HepG2 (cell line): ENCODE data around the gene BLVRB. TPM values are rescaled to one million over a fixed set of nuclear protein-coding genes. Genes with fewer than 3 reads are reported as not detected.

Experiments used
- BHLHE40 ChIP-seq: IDR thresholded peaks from 2 replicates; pipeline ENCODE4 v1.6.1; 2011; ENCODE audit warnings: low read length, improper control_type of control experiment
- HMGXB4 ChIP-seq, 2 experiments: sonication (generic) in 1 of 2; formaldehyde crosslinking in 1 of 2; IDR thresholded peaks; 2 replicates each; pipeline versions ENCODE4 v1.4.0 to v1.6.1; 2018 to 2020; ENCODE audit warnings: missing genetic modification reagents in 2 of 2, borderline replicate concordance in 1 of 2, low read depth in 1 of 2, mild to moderate bottlenecking in 1 of 2, missing biosample characterization in 1 of 2
- IRF2 ChIP-seq: IDR thresholded peaks from 2 replicates; pipeline ENCODE4 v1.6.1; 2018; ENCODE audit warnings: missing genetic modification reagents, missing compliant biosample characterization
- MXD1 ChIP-seq: sonication (generic); formaldehyde crosslinking; IDR thresholded peaks from 2 replicates; pipeline ENCODE4 v1.4.0; 2020; ENCODE audit warnings: mild to moderate bottlenecking, missing genetic modification reagents
- SIX4 ChIP-seq: sonication (generic); formaldehyde crosslinking; IDR thresholded peaks from 2 replicates; pipeline ENCODE4 v1.4.0; 2020; ENCODE audit warnings: missing genetic modification reagents
- THAP11 ChIP-seq: IDR thresholded peaks from 2 replicates; pipeline ENCODE4 v1.6.1; 2016; ENCODE audit warnings: missing biosample characterization, missing genetic modification reagents
- ZFP36L1 ChIP-seq: sonication (generic); formaldehyde crosslinking; IDR thresholded peaks from 2 replicates; pipeline ENCODE4 v1.8.0; 2022; ENCODE audit warnings: mild to moderate bottlenecking, missing genetic modification reagents, moderate library complexity
- ZNF589 ChIP-seq: sonication (generic); formaldehyde crosslinking; conservative IDR thresholded peaks from 2 replicates; pipeline ENCODE4 v1.8.0; 2022; ENCODE audit warnings: mild to moderate bottlenecking, moderate library complexity, missing genetic modification reagents
- ZNF724P ChIP-seq: sonication (generic); formaldehyde crosslinking; IDR thresholded peaks from 2 replicates; pipeline ENCODE4 v1.8.0; 2022; ENCODE audit warnings: missing genetic modification reagents, borderline replicate concordance
- ZNF770 ChIP-seq: sonication (generic); formaldehyde crosslinking; IDR thresholded peaks from 2 replicates; pipeline ENCODE4 v1.5.0; 2020; ENCODE audit warnings: mild to moderate bottlenecking, missing genetic modification reagents
- polyA plus RNA-seq, 8 experiments: library from polyadenylated mRNA; depleted of rRNA in 3 of 8; stranded (reverse) in 7 of 8; unstranded in 1 of 8; fragments of >200 nt; fragmentation: Illumina TruSeq in 4 of 8; extraction: Trizol in 4 of 8; gene quantifications; 2 replicates each; pipeline versions ENCODE4 v1.2.1 to v1.2.3, GENCODE V29; 2011 to 2016; ENCODE audit warnings: low read depth in 4 of 8, missing spikeins in 1 of 8, mixed read lengths in 1 of 8; ENCODE audit not compliant: insufficient read depth in 1 of 8
- total RNA-seq, 5 experiments: library from RNA; depleted of rRNA; stranded (reverse); fragments of >200 nt; fragmentation: Illumina TruSeq; extraction: Trizol; gene quantifications; 2 replicates each; pipeline ENCODE4 v1.2.3, GENCODE V29; 2016; ENCODE audit warnings: low read depth in 1 of 5
- TF ChIP-seq, protein P1 (sequence below): sonication (generic); formaldehyde crosslinking; IDR thresholded peaks from 2 replicates; pipeline ENCODE4 v1.8.1; 2023; ENCODE audit warnings: mild to moderate bottlenecking, inconsistent platforms, moderate library complexity, missing genetic modification reagents, borderline replicate concordance
- TF ChIP-seq, protein P2 (sequence below): sonication (generic); formaldehyde crosslinking; IDR thresholded peaks from 2 replicates; pipeline ENCODE4 v1.5.1; 2020; ENCODE audit warnings: mild to moderate bottlenecking, missing genetic modification reagents, borderline replicate concordance
- TF ChIP-seq, protein P3 (sequence below): sonication (generic); formaldehyde crosslinking; conservative IDR thresholded peaks from 2 replicates; pipeline ENCODE4 v1.5.0; 2020; ENCODE audit warnings: missing genetic modification reagents

BLVRB gene
- total and polyA plus RNA-seq, 2 of the 13 experiments (the other 11 are each of a cell fraction or from before 2014, with no cell fraction given), result 25.9 to 51.4 TPM

DNA sequence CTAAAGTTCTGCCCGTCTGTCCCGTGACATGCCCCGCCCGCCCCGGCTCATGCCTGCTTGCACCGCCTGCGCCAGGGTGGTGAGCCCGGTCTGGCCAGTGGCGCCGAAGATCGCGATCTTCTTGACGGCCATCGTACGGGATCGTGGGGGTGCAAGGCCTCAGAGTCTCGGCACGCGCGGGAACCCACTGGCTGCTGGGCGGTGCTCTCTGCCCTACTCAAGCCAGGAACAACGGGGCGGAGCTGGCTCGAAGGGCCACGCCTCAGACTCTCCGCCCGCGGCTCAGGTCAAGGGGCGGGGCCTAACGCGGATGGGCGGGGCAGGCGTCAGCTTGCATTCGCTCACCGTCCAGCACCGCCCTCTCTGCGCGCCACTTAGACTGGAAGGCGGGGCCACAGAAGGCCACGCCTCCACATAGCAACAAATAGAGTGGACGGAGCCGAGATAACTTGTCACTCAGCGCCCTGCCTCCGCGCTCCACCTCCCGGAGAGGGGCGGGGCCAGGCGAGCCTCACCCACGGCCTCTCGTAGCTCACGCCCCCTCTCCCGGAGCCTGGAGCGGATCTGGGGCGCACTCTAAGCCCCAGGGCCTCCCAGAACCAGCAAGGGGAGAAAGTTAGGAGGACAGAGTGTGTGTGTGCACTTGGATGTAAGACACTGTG lies at the start of gene BLVRB (continued):
- TF ChIP-seq, protein P1, sequence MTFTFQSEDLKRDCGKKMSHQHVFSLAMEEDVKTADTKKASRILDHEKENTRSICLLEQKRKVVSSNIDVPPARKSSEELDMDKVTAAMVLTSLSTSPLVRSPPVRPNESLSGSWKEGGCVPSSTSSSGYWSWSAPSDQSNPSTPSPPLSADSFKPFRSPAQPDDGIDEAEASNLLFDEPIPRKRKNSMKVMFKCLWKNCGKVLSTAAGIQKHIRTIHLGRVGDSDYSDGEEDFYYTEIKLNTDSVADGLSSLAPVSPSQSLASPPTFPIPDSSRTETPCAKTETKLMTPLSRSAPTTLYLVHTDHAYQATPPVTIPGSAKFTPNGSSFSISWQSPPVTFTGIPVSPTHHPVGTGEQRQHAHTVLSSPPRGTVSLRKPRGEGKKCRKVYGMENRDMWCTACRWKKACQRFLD (CRISPR knock-in tag), result no peak
- TF ChIP-seq MXD1 (CRISPR knock-in tag) (peak; percentile 63; the same call in 1 of the 2 replicates), SIX4 (CRISPR knock-in tag) (no peak), THAP11 (CRISPR knock-in tag) (peak; percentile 49; the same call in 1 of the 2 replicates), ZNF724P (CRISPR knock-in tag) (0 out of 2 replicates have a peak, but pooled peaks have one; percentile 43), ZNF589 (CRISPR knock-in tag) (0 out of 2 replicates have a peak, but pooled peaks have one; percentile 52), HMGXB4 (CRISPR knock-in tag; IDR thresholded peaks at IDR 0.05; ENCODE audit: borderline replicate concordance in 1 of 2, low read depth in 1 of 2) (peak in 1 of 2 experiments; percentile 78; a peak in 2 of 4 replicates), ZFP36L1 (CRISPR knock-in tag) (no peak; the same call in 1 of the 2 replicates), IRF2 (CRISPR knock-in tag) (peak; percentile 51; the same call in 1 of the 2 replicates), ZNF770 (CRISPR knock-in tag) (no peak), BHLHE40 (peak; percentile 87)
- TF ChIP-seq, protein P2, sequence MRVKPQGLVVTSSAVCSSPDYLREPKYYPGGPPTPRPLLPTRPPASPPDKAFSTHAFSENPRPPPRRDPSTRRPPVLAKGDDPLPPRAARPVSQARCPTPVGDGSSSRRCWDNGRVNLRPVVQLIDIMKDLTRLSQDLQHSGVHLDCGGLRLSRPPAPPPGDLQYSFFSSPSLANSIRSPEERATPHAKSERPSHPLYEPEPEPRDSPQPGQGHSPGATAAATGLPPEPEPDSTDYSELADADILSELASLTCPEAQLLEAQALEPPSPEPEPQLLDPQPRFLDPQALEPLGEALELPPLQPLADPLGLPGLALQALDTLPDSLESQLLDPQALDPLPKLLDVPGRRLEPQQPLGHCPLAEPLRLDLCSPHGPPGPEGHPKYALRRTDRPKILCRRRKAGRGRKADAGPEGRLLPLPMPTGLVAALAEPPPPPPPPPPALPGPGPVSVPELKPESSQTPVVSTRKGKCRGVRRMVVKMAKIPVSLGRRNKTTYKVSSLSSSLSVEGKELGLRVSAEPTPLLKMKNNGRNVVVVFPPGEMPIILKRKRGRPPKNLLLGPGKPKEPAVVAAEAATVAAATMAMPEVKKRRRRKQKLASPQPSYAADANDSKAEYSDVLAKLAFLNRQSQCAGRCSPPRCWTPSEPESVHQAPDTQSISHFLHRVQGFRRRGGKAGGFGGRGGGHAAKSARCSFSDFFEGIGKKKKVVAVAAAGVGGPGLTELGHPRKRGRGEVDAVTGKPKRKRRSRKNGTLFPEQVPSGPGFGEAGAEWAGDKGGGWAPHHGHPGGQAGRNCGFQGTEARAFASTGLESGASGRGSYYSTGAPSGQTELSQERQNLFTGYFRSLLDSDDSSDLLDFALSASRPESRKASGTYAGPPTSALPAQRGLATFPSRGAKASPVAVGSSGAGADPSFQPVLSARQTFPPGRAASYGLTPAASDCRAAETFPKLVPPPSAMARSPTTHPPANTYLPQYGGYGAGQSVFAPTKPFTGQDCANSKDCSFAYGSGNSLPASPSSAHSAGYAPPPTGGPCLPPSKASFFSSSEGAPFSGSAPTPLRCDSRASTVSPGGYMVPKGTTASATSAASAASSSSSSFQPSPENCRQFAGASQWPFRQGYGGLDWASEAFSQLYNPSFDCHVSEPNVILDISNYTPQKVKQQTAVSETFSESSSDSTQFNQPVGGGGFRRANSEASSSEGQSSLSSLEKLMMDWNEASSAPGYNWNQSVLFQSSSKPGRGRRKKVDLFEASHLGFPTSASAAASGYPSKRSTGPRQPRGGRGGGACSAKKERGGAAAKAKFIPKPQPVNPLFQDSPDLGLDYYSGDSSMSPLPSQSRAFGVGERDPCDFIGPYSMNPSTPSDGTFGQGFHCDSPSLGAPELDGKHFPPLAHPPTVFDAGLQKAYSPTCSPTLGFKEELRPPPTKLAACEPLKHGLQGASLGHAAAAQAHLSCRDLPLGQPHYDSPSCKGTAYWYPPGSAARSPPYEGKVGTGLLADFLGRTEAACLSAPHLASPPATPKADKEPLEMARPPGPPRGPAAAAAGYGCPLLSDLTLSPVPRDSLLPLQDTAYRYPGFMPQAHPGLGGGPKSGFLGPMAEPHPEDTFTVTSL, result peak; percentile 32; the same call in 1 of the 2 replicates
- TF ChIP-seq, protein P3, sequence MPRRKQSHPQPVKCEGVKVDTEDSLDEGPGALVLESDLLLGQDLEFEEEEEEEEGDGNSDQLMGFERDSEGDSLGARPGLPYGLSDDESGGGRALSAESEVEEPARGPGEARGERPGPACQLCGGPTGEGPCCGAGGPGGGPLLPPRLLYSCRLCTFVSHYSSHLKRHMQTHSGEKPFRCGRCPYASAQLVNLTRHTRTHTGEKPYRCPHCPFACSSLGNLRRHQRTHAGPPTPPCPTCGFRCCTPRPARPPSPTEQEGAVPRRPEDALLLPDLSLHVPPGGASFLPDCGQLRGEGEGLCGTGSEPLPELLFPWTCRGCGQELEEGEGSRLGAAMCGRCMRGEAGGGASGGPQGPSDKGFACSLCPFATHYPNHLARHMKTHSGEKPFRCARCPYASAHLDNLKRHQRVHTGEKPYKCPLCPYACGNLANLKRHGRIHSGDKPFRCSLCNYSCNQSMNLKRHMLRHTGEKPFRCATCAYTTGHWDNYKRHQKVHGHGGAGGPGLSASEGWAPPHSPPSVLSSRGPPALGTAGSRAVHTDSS, result no peak
